GM18868 (cell line): ENCODE data around the gene ETFBKMT.

ENCODE experiments used
- ATAC-seq: cut with Tn5 transposase; IDR thresholded peaks from one replicate; pipeline ENCODE4 v1.9.1; 2021; ENCODE audit warnings: mild to moderate bottlenecking, moderate library complexity; ENCODE audit not compliant: unreplicated experiment

Gene ETFBKMT

GRCh38 chr12:31659087-31659942, at the start of gene ETFBKMT:
Gene ETFBKMT, plus strand, starts transcription at chr12:31659688. Its CDS starts 2,266 bp downstream, at chr12:31661954.
- peak; percentile 99 for ATAC-seq

GRCh38 chr12:31612819-31613218, 46.7 kb upstream of the ETFBKMT start:
- no peak for ATAC-seq

- ATAC-seq: no peak
These were observed 41.1 kb upstream of the ETFBKMT start for GRCh38 chr12:31618228-31619025.

GRCh38 chr12:31620311-31620710, 39.2 kb upstream of the ETFBKMT start:
- ATAC-seq: no peak

GRCh38 chr12:31622038-31622437, 37.5 kb upstream of the ETFBKMT start:
- ATAC-seq: no peak

- no peak for ATAC-seq
These were observed 33.1 kb upstream of the ETFBKMT start for GRCh38 chr12:31626270-31626995.

GRCh38 chr12:31627456-31628054, 31.9 kb upstream of the ETFBKMT start:
- no peak for ATAC-seq

GRCh38 chr12:31629756-31630732, 29.4 kb upstream of the ETFBKMT start:
- no peak for ATAC-seq

GRCh38 chr12:31631023-31631724, 28.3 kb upstream of the ETFBKMT start:
- no peak for ATAC-seq

GRCh38 chr12:31631809-31632208, 27.7 kb upstream of the ETFBKMT start:
- ATAC-seq: no peak

GRCh38 chr12:31633464-31633863, 26.0 kb upstream of the ETFBKMT start:
- no peak for ATAC-seq

- no peak for ATAC-seq
These were observed 24.9 kb upstream of the ETFBKMT start for GRCh38 chr12:31634620-31635019.

- no peak for ATAC-seq
These were observed 17.9 kb upstream of the ETFBKMT start for GRCh38 chr12:31641509-31642090.

- ATAC-seq: no peak
These were observed 15.0 kb upstream of the ETFBKMT start for GRCh38 chr12:31644536-31644935.

GRCh38 chr12:31645924-31646323, 13.6 kb upstream of the ETFBKMT start:
- ATAC-seq: no peak

- ATAC-seq: no peak
These were observed 12.4 kb upstream of the ETFBKMT start for GRCh38 chr12:31647086-31647491.

- no peak for ATAC-seq
These were observed 8.6 kb upstream of the ETFBKMT start for GRCh38 chr12:31650918-31651317.

- no peak for ATAC-seq
These were observed 7.5 kb upstream of the ETFBKMT start for GRCh38 chr12:31651893-31652521.
